ENCODE data around the gene ASPSCR1. TPM values are rescaled to one million over a fixed set of nuclear protein-coding genes. Genes with fewer than 3 reads are reported as not detected.

Gene ASPSCR1
- total and polyA plus RNA-seq, 2 of the 13 experiments (the other 11 are each of a cell fraction or from before 2014, with no cell fraction given) = 274 to 314 TPM

GRCh38 chr17:81962499-81963441 is 14.7 kb upstream of the ASPSCR1 start (continued):
- TF ChIP-seq ZNF225 (CRISPR knock-in tag; IDR thresholded peaks at IDR 0.05) (0 out of 2 replicates have a peak, but pooled peaks have one; percentile 36), HINFP (CRISPR knock-in tag; IDR thresholded peaks at IDR 0.05; ENCODE audit: low read depth) (0 out of 2 replicates have a peak, but pooled peaks have one; percentile 6), GPN1 (CRISPR knock-in tag; IDR thresholded peaks at IDR 0.05; ENCODE audit: borderline replicate concordance) (no peak), UBTF (CRISPR knock-in tag; IDR thresholded peaks at IDR 0.05) (peak; percentile 71), PHF21A (CRISPR knock-in tag; IDR thresholded peaks at IDR 0.05) (peak; percentile 54), ZNF296 (CRISPR knock-in tag; conservative IDR thresholded peaks at IDR 0.05) (0 out of 2 replicates have a peak, but pooled peaks have one; percentile 37), MLX (CRISPR knock-in tag; IDR thresholded peaks at IDR 0.05) (0 out of 2 replicates have a peak, but pooled peaks have one; percentile 45), ZNF619 (CRISPR knock-in tag; IDR thresholded peaks at IDR 0.05) (no peak), ZNF670 (CRISPR knock-in tag; IDR thresholded peaks at IDR 0.05; ENCODE audit: borderline replicate concordance) (no peak), ZNF788 (CRISPR knock-in tag; IDR thresholded peaks at IDR 0.05; ENCODE audit: borderline replicate concordance) (no peak), NBN (conservative IDR thresholded peaks at IDR 0.05) (no peak), TSC22D2 (CRISPR knock-in tag; IDR thresholded peaks at IDR 0.05; ENCODE audit: borderline replicate concordance) (no peak), TBL1XR1 (IDR thresholded peaks at IDR 0.05; ENCODE audit: borderline replicate concordance, low read length, partially characterized antibody) (no peak), ZNF589 (CRISPR knock-in tag; conservative IDR thresholded peaks at IDR 0.05) (no peak), BRD4 (CRISPR knock-in tag; IDR thresholded peaks at IDR 0.05) (no peak)
- TF ChIP-seq, protein P1, sequence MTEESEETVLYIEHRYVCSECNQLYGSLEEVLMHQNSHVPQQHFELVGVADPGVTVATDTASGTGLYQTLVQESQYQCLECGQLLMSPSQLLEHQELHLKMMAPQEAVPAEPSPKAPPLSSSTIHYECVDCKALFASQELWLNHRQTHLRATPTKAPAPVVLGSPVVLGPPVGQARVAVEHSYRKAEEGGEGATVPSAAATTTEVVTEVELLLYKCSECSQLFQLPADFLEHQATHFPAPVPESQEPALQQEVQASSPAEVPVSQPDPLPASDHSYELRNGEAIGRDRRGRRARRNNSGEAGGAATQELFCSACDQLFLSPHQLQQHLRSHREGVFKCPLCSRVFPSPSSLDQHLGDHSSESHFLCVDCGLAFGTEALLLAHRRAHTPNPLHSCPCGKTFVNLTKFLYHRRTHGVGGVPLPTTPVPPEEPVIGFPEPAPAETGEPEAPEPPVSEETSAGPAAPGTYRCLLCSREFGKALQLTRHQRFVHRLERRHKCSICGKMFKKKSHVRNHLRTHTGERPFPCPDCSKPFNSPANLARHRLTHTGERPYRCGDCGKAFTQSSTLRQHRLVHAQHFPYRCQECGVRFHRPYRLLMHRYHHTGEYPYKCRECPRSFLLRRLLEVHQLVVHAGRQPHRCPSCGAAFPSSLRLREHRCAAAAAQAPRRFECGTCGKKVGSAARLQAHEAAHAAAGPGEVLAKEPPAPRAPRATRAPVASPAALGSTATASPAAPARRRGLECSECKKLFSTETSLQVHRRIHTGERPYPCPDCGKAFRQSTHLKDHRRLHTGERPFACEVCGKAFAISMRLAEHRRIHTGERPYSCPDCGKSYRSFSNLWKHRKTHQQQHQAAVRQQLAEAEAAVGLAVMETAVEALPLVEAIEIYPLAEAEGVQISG (CRISPR knock-in tag; IDR thresholded peaks at IDR 0.05) = no peak
- TF ChIP-seq, protein P2, sequence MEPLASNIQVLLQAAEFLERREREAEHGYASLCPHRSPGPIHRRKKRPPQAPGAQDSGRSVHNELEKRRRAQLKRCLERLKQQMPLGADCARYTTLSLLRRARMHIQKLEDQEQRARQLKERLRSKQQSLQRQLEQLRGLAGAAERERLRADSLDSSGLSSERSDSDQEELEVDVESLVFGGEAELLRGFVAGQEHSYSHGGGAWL (CRISPR knock-in tag; IDR thresholded peaks at IDR 0.05) = no peak
- TF ChIP-seq, protein P3, sequence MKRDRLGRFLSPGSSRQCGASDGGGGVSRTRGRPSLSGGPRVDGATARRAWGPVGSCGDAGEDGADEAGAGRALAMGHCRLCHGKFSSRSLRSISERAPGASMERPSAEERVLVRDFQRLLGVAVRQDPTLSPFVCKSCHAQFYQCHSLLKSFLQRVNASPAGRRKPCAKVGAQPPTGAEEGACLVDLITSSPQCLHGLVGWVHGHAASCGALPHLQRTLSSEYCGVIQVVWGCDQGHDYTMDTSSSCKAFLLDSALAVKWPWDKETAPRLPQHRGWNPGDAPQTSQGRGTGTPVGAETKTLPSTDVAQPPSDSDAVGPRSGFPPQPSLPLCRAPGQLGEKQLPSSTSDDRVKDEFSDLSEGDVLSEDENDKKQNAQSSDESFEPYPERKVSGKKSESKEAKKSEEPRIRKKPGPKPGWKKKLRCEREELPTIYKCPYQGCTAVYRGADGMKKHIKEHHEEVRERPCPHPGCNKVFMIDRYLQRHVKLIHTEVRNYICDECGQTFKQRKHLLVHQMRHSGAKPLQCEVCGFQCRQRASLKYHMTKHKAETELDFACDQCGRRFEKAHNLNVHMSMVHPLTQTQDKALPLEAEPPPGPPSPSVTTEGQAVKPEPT (CRISPR knock-in tag; IDR thresholded peaks at IDR 0.05; ENCODE audit: low read depth) = 0 out of 2 replicates have a peak, but pooled peaks have one; percentile 27
